HAP-1 (cell line): ENCODE data around the gene NOMO2.
"Not testable (repeated sequence)": the region's sequence is repeated elsewhere in the genome, so short reads cannot be mapped to it uniquely, and the experiment has no call there.

Experiments
- DNase-seq, 2 experiments: peaks; one replicate each; pipeline ENCODE4 v3.0.0-alpha.2; 2016 to 2020; ENCODE audit warnings: low spot score in 2 of 2
- H3K27me3 ChIP-seq: fragments of 250-450 bp; sonication (Bioruptor Pico); 2 replicates; pipeline ENCODE4 v1.5.1; 2020; ENCODE audit warnings: low read depth, mild to moderate bottlenecking, moderate library complexity
- H3K36me3 ChIP-seq: fragments of 250-450 bp; sonication (Bioruptor Pico); replicated peaks from 2 replicates; pipeline ENCODE4 v1.5.1; 2020; ENCODE audit warnings: mild to moderate bottlenecking
- H3K4me1 ChIP-seq: fragments of 250-450 bp; sonication (Bioruptor Pico); 2 replicates; pipeline ENCODE4 v1.5.1; 2020; ENCODE audit warnings: mild to moderate bottlenecking
- H3K4me3 ChIP-seq: fragments of 250-450 bp; sonication (Bioruptor Pico); 2 replicates; pipeline ENCODE4 v1.5.1; 2020; ENCODE audit warnings: mild to moderate bottlenecking, moderate library complexity
- H3K9me3 ChIP-seq: fragments of 250-450 bp; sonication (Bioruptor Pico); 2 replicates; pipeline ENCODE4 v1.5.1; 2020; ENCODE audit warnings: mild to moderate bottlenecking, moderate library complexity
- in situ Hi-C: fragments of 300-500 bp; cut with MboI; formaldehyde crosslinking; loops from 3 replicates; pipeline ENCODE4 v1.14.3; 2020; ENCODE audit warnings: low sequenced_read_pairs, inconsistent platforms, mixed read lengths

The NOMO2 gene

GRCh38 chr16:18589806-18590205 lies 27.9 kb upstream of the NOMO2 start:
- H3K4me3 ChIP-seq, DNase-seq, H3K9me3 ChIP-seq, H3K36me3 ChIP-seq, in situ Hi-C loops, H3K4me1 ChIP-seq, H3K27me3 ChIP-seq: not testable (repeated sequence)

- H3K9me3 ChIP-seq, DNase-seq, H3K27me3 ChIP-seq, in situ Hi-C loops, H3K4me1 ChIP-seq, H3K36me3 ChIP-seq, H3K4me3 ChIP-seq: not testable (repeated sequence)
Measured at GRCh38 chr16:18586560-18587540, 25.0 kb upstream of the NOMO2 start.

GRCh38 chr16:18585789-18586188 lies 23.9 kb upstream of the NOMO2 start:
- in situ Hi-C loops, H3K4me3 ChIP-seq, H3K9me3 ChIP-seq: not testable (repeated sequence)

GRCh38 chr16:18582902-18583301 lies 21.0 kb upstream of the NOMO2 start:
- no peaks in the 10 kb centered on the region for H3K36me3 ChIP-seq
- in situ Hi-C loops: no loop called here
- no peaks in the 10 kb centered on the region for H3K27me3 ChIP-seq
- no peak overlapping the region for H3K4me3 ChIP-seq
- no peaks in the 10 kb centered on the region for H3K4me1 ChIP-seq
- H3K9me3 ChIP-seq: no peaks in the 10 kb centered on the region
- no peak for DNase-seq

More at GRCh38 chr16:18585789-18586188, 23.9 kb upstream of the NOMO2 start:
- not testable (repeated sequence) for H3K27me3 ChIP-seq, H3K36me3 ChIP-seq, DNase-seq, H3K4me1 ChIP-seq

GRCh38 chr16:18580396-18580795 lies 18.5 kb upstream of the NOMO2 start:
- H3K27me3 ChIP-seq, H3K4me1 ChIP-seq, in situ Hi-C loops, H3K9me3 ChIP-seq, H3K36me3 ChIP-seq, H3K4me3 ChIP-seq, DNase-seq: not testable (repeated sequence)

GRCh38 chr16:18579261-18579660 lies 17.4 kb upstream of the NOMO2 start:
- H3K4me3 ChIP-seq, DNase-seq, H3K36me3 ChIP-seq, H3K27me3 ChIP-seq, H3K4me1 ChIP-seq, in situ Hi-C loops, H3K9me3 ChIP-seq: not testable (repeated sequence)

GRCh38 chr16:18577942-18578341 lies 16.0 kb upstream of the NOMO2 start:
- H3K4me1 ChIP-seq, H3K9me3 ChIP-seq, H3K36me3 ChIP-seq, in situ Hi-C loops, DNase-seq, H3K27me3 ChIP-seq, H3K4me3 ChIP-seq: not testable (repeated sequence)

GRCh38 chr16:18575945-18576344 lies 14.0 kb upstream of the NOMO2 start:
- DNase-seq, H3K4me1 ChIP-seq, H3K36me3 ChIP-seq, H3K27me3 ChIP-seq, H3K9me3 ChIP-seq, H3K4me3 ChIP-seq, in situ Hi-C loops: not testable (repeated sequence)

- H3K4me1 ChIP-seq, DNase-seq, H3K36me3 ChIP-seq, H3K9me3 ChIP-seq, in situ Hi-C loops, H3K4me3 ChIP-seq, H3K27me3 ChIP-seq: not testable (repeated sequence)
Measured at GRCh38 chr16:18575298-18575917, 13.5 kb upstream of the NOMO2 start.

GRCh38 chr16:18573887-18574286 lies 12.0 kb upstream of the NOMO2 start:
- H3K4me3 ChIP-seq, in situ Hi-C loops, H3K9me3 ChIP-seq, H3K4me1 ChIP-seq, H3K27me3 ChIP-seq, H3K36me3 ChIP-seq, DNase-seq: not testable (repeated sequence)

GRCh38 chr16:18572973-18573372 lies 11.1 kb upstream of the NOMO2 start:
- H3K27me3 ChIP-seq, H3K4me1 ChIP-seq, H3K36me3 ChIP-seq, H3K4me3 ChIP-seq, DNase-seq, in situ Hi-C loops, H3K9me3 ChIP-seq: not testable (repeated sequence)

GRCh38 chr16:18571307-18571850 lies 9.5 kb upstream of the NOMO2 start:
- in situ Hi-C loops, H3K36me3 ChIP-seq, H3K4me1 ChIP-seq, H3K27me3 ChIP-seq, H3K4me3 ChIP-seq, DNase-seq, H3K9me3 ChIP-seq: not testable (repeated sequence)

GRCh38 chr16:18570529-18571306 lies 8.8 kb upstream of the NOMO2 start:
- H3K4me3 ChIP-seq, H3K9me3 ChIP-seq, in situ Hi-C loops, H3K36me3 ChIP-seq, H3K27me3 ChIP-seq, H3K4me1 ChIP-seq, DNase-seq: not testable (repeated sequence)
